Ecto neural progenitor cell (in vitro differentiated cells): ENCODE data around the gene SCN8A.
"Not testable (repeated sequence)": the region's sequence is repeated elsewhere in the genome, so short reads cannot be mapped to it uniquely, and the experiment has no call there.

Source experiments
- DNase-seq: peaks from one replicate; pipeline ENCODE4 v3.0.0-alpha.2; 2018; ENCODE audit warnings: low spot score

The SCN8A gene

GRCh38 chr12:51591016-51591901 lies at the start of gene SCN8A:
TSS of gene SCN8A (plus strand) at chr12:51591233. CDS start at chr12:51662818, 71,585 bp downstream.
- DNase-seq = peak; percentile 96

- no peak for DNase-seq
Measured at GRCh38 chr12:51546097-51546496, 44.9 kb upstream of the SCN8A start.

GRCh38 chr12:51547606-51548005 lies 43.4 kb upstream of the SCN8A start:
- no peak for DNase-seq

- DNase-seq = no peak
Measured at GRCh38 chr12:51548241-51548640, 42.8 kb upstream of the SCN8A start.

GRCh38 chr12:51549637-51550036 lies 41.4 kb upstream of the SCN8A start:
- no peak for DNase-seq

GRCh38 chr12:51568271-51569032 lies 22.6 kb upstream of the SCN8A start:
- DNase-seq = not testable (repeated sequence)

GRCh38 chr12:51579321-51579850 lies 11.6 kb upstream of the SCN8A start:
- DNase-seq = no peak

DNA sequence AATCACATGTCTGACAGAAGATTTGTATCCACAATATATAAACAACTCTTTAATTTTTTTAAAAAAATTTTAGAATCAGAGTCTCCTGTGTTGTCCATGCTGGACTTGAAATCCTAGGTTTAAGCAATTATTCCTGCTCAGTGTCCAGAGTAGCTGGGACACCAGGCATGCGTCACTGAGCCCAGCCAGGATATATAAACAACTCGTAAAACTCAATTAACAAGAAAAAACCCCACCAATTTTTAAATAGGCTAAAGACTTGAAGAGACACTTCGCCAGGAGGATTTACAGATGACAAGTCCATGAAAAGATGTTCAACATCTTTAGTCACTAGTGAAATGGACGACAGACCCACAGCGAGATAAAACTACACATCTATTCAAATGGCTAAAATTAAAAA lies 2.0 kb upstream of the SCN8A start:
- DNase-seq = no peak

DNA sequence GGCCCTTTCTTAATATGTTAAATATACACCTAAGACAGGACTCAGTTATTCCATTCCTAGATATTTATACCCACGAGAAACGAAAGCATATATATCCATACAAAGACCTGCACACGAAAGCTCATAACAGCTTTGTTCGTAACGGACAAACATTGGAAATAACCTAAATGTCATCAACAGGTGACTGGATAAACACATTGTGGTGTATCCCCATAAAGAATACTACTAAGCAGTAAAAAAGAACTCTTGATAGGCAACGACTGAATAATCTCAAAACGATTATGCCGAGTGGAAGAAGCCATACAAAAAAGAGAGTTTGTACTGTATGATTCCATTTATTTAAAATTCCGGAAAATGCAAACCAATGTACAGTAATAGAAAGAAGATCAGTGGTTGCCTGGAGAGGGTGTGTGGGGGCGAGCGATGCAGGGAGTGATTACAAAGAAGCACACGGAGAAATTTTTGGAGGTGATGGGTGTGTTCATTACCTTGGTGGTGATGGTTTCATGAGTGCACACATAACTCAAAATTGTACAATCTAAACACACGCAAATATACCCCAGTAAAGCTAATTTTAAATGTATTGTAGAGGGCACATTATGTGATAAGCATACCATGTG lies 1.4 kb upstream of the SCN8A start:
- DNase-seq = no peak

DNA sequence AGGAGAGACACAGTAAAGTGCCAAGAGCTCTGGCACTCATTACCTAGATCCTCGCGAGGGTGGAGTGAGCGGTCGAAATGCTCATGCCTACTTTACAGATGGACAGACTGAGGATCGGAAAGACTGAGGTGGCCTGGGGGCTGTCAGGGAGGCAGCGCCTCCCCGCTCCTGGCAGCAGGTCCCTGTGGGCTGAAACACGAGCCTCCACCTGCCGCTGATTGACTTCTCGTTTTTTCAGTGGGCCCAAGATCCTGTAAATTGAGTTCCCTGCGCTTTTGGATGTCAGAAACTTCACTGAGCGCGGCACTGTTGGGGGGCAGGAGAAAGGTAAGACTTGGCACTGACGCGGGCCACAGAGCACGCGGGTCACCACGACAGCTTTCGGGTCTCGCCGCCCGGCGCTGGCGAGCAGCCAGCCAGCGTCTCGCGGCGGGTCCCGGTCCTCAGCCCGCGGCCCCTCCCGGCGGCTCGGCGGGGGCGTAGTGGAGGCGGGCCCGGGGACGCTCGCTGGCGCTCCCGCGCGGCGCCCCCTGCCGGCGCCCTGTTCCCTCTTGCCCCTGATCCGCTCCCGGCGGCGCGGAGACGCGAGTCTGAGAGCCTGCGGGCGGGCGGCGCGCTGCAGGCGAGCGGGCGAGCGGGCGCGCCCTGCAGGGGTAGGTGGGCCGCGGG lies 552 bp upstream of the SCN8A start:
- no peak for DNase-seq

GRCh38 chr12:51592034-51592705 lies 1.1 kb downstream of the SCN8A start:
- DNase-seq = peak; percentile 55

- DNase-seq = no peak
Measured at GRCh38 chr12:51593021-51593420, 2.0 kb downstream of the SCN8A start.

DNA sequence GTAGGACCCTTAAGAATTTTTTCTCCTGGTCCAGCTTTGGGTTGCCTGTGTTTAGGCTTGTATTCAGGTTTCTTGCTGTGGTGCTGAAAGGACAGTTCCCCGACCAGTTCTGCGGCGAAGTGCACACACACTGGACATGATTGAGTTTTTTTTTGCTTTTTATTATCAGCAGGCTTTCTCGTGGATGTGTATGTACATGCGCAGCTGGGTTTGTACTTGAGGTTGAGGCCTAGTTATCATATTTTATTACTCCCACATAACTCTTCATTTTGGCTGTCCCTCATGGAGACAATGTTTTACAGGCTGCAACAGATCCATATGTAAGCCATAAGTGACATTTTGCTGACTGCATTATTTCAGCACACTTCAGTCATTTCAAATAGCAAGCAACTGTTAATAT lies 2.5 kb downstream of the SCN8A start:
- DNase-seq = peak; percentile 58

- DNase-seq = no peak
Measured at GRCh38 chr12:51598156-51598555, 7.1 kb downstream of the SCN8A start.

DNA sequence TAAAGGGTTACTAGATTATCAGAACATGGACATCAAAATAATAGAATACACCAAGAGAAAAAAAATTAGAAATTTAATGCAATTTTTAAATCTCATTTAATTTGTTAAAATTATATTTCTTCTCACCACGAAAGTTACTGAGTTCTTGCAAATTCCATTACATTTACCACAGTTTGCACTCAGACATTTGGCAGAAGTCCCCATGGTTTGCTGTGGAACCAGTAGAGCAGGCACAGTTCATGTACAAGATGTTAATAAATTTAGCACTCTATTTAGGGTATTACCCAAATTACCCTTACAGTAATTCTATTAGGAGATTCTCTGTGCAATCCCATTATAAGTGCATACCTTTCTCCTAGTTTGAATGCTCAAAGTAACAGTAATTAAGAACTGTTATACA lies 9.7 kb downstream of the SCN8A start:
- DNase-seq = no peak

DNA sequence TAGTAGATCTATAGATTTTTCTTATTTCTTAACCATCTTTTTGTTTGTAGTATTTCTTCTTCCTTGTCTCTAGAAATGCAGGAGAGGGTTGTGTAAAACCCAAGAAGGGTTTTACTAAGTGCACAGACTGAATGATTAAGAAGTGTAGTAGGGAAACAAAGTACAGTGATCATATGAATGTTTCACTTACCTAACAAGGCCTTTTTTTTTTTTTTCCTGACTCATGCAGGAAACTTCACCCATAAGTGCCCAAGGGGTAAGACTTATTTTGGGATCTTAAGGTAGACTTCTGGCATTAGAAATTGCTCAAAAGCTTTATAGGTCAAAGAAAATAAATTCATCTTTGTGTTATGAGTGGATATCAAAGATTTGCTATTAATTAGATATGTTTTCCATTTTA lies 10.2 kb downstream of the SCN8A start:
- no peak for DNase-seq

DNA sequence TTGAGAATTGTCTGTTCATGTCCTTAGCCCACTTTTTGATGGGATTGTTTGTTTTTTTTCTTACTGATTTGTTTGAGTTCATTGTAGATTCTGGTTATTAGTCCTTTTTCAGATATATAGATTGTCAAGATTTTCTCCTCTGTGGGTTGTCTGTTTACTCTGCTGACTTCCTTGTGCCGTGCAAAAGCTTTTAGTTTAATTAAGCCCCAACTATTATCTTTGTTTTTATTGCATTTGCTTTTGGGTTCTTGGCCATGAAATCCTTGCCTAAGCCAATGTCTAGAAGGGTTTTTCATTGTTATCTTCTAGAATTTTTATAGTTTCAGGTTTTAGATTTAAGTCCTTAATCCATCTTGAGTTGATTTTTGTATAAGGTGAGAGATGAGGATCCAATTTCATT lies 14.9 kb downstream of the SCN8A start:
- DNase-seq = not testable (repeated sequence)

DNA sequence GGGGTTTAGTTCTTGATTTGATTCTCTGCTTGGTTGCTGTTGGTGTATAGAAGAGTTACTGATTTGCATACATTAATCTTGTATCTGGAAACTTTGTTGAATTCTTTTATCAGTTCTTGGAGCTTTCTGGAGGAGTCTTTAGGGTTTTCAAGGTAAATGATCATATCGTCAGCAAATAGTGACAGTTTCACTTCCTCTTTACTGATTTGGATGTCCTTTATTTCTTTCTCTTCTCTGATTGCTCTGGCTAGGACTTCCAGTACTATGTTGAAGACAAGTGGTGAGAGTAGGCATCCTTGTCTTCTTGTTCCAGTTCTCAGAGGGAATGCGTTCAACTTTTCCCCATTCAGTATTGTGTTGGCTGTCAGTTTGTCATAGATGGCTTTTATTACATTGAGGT lies 16.2 kb downstream of the SCN8A start:
- not testable (repeated sequence) for DNase-seq

DNA sequence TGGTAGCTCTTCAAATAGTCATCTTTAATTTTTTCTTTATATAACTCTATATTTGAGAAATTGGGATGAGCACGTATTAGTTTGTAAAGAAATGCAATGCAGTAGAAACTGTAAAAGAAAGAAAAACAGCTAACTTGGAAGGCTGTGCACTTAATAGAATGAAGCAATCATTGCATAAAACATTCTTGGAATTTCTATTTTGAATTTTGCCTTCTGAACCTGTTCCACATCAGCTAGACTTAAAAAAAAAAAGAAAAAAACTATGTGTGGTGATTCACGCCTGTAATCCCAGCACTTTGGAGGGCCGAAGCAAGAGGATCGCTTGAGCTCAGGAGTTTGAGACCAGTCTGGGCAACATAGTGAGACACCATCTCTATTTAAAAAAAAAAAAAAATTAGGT lies 29.4 kb downstream of the SCN8A start:
- DNase-seq = no peak

- no peak for DNase-seq
Measured at GRCh38 chr12:51621156-51621922, 30.3 kb downstream of the SCN8A start.

DNA sequence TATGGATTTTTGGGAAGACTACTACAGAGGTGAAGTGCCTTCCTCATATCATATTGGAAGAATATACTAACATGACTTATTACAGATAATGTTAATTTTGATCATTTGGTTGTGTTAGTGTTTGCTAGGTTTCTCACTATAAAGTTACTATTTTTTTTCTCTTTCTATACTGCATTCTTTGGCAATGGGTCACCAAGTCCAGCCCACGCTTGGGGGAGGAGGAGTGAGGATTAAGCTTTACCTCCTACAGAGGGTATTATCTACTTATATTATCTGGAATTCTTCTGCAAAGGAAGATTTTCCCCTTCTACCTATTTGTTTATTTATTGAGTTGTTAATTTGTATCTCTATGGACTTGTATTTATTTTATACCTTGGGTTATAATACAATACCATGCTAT lies 31.5 kb downstream of the SCN8A start:
- DNase-seq = no peak
